Measurements from ENCODE around the gene MED25.

DNA sequence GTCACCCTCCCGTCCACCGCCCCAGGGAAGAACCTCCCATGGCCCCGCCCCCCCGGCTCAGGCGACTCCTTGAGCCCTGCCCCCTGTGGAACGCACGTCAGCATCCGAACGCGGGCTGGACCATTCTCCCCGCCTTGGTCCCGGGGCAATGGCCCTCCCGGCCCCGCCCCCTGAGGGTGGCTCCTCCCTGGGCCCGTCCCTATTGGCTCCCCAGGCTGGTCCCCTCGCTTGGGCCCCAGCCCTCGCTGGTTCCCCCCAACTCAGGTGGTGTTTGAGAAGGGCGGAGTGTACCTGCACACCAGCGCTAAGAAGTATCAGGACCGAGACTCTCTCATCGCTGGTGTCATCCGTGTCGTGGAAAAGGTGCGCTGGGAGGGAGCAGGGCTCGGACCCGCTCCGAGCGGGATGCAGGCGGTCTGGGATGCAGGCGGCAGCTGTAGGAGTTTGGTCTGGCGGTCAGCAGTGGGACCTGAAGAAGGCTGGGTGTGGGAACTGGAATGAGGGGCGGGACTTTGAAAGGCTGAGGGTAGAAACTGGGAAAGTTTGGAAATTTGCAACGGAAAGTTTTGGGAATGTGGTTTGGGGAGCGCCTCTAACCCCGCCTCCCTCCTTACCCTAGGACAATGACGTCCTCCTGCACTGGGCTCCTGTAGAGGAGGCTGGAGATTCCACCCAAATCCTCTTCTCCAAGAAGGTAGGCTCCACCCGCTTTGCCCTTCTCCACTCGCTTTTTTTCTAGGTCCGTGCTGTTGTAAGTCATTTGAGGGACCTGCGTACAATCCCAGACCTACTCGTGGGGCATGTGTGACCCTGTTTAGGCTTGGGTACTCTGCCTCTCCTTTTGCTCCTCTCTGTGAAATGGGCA is 60.0 kb downstream of the MED25 start:
- TF ChIP-seq CTCF (IDR thresholded peaks at IDR 0.05) = no peak
- TF ChIP-seq POLR2A (IDR thresholded peaks at IDR 0.05) = peak in 1 of 2 donors; percentile 40

All from vagina (tissue), 2 donors.